ENCODE results near the gene PRKAR2A. TPM values are rescaled to one million over a fixed set of nuclear protein-coding genes. Genes with fewer than 3 reads are reported as not detected.

The PRKAR2A gene
- total and polyA plus RNA-seq, 2 donors (not counting 1 experiment from before 2014, with no cell fraction given) = 17.8 to 19.1 TPM

DNA sequence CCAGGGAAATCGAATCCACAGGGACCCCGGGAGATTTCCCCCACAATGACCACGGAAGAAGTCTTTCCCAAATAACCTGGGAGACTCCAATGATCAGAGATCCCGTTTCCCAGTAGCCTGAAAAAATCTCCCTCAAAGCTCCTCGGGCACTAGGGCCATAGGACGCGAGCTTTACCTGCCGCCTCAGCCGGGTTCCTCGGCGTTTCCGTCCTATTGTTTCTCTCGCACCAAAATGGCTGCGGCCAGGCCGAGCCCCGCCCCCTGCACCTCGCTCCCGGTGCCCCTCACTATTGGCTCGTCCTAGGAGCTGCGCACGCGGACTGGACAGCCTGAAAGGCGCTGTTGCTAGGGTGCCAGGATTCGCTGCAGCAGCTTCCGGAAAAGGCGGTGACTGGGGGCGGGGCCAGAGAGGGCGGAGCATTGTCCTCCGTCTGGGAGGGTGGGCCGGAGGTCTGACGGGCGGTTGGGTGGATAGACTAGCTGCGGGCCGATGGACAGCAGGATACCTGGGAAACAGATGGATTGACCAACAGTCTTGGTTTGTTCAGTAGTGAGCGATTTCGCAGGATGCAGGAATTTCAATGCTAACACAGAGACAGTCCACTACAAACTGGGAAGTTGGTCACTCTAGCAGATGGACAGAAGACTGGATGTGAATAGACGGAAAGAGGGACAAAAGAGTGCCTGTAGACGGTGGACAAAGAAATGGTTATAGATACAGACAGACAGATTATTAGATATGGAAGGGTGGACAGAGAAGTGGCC lies 130.5 kb downstream of the PRKAR2A start, which contains the start of gene IP6K2:
Gene IP6K2, minus strand, starts transcription at position 240 of the 765 bp plus-strand sequence. CDS start 21,930 bp downstream, outside the sequence.
- Histone ChIP-seq H3K4me2 (ENCODE audit: extremely low read depth, insufficient read depth, low read length) (peak within 1 kb of the TSS; percentile 72), H3K9me3 (ENCODE audit: control insufficient read depth, insufficient read depth, low read depth, low read length) (no peaks in the 10 kb centered on the region), H3K4me3 (replicated peaks in 1 of 4; ENCODE audit: control extremely low read depth in 1 of 4, insufficient read depth in 1 of 4, low read depth in 3 of 4, low read length in 4 of 4) (peak within 1 kb of the TSS; percentile 66 to 100 (median 80)), H4K20me1 (ENCODE audit: control insufficient read depth, extremely low read depth, insufficient read depth, low read length) (no peaks in the 10 kb centered on the region), H3K79me2 (ENCODE audit: control insufficient read depth, insufficient read depth, low read length) (peaks cover 47% of the 10 kb centered on the region), H3K36me3 (ENCODE audit: control insufficient read depth, insufficient read depth, low read length) (no peaks in the 10 kb centered on the region), H3K27ac (ENCODE audit: insufficient read depth, low read length) (peak within 1 kb of the TSS; percentile 91), H3K27me3 (ENCODE audit: control insufficient read depth, insufficient read depth, low read length) (no peaks in the 10 kb centered on the region), H3K9ac (ENCODE audit: insufficient read depth, low read length) (peak within 1 kb of the TSS; percentile 92), H2AFZ (ENCODE audit: low read length) (peak within 1 kb of the TSS; percentile 95), H3K4me1 (ENCODE audit: control insufficient read depth, extremely low read depth, insufficient read depth, low read length) (peaks cover 3% of the 10 kb centered on the region)
- TF ChIP-seq, protein P1, sequence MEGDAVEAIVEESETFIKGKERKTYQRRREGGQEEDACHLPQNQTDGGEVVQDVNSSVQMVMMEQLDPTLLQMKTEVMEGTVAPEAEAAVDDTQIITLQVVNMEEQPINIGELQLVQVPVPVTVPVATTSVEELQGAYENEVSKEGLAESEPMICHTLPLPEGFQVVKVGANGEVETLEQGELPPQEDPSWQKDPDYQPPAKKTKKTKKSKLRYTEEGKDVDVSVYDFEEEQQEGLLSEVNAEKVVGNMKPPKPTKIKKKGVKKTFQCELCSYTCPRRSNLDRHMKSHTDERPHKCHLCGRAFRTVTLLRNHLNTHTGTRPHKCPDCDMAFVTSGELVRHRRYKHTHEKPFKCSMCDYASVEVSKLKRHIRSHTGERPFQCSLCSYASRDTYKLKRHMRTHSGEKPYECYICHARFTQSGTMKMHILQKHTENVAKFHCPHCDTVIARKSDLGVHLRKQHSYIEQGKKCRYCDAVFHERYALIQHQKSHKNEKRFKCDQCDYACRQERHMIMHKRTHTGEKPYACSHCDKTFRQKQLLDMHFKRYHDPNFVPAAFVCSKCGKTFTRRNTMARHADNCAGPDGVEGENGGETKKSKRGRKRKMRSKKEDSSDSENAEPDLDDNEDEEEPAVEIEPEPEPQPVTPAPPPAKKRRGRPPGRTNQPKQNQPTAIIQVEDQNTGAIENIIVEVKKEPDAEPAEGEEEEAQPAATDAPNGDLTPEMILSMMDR (conservative IDR thresholded peaks at IDR 0.05 in 1 of 2, IDR thresholded peaks at IDR 0.05 in 1 of 2; ENCODE audit: low read depth in 1 of 2, low read length in 2 of 2) = no peak
- TF ChIP-seq EZH2 (IDR thresholded peaks at IDR 0.05; ENCODE audit: low read length, missing control alignments) = no peak
- peak; percentile 96 to 97 for DNase-seq (ENCODE audit: low read depth in 2 of 2)

DNA sequence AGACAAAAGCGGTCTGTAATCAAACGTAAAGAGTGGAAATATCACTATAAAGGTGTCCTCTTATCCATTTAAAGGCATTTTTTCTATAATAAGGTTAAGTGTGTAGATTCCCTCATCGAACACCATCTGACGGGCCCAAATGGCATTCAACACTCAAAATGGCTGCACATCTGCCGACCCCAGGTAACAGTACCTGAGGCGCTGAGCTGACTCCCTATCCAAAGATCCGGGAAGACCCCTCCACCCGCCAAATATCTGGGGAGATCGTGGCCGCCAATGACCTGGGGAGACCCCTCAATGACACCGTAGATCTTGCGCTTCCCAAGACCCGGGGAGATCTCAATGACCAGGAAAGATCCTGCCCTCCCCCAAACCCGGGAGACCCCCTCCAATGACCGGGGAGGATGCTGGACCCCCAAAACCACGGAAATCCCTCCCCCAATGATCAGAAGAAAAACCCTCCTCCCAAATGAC lies 131.1 kb downstream of the PRKAR2A start:
- H3K4me1 ChIP-seq (ENCODE audit: control insufficient read depth, extremely low read depth, insufficient read depth, low read length) = peaks cover 3% of the 10 kb centered on the region
- peak overlapping the region; percentile 91 for H3K27ac ChIP-seq (ENCODE audit: insufficient read depth, low read length)
- H3K27me3 ChIP-seq (ENCODE audit: control insufficient read depth, insufficient read depth, low read length) = no peaks in the 10 kb centered on the region
- H3K79me2 ChIP-seq (ENCODE audit: control insufficient read depth, insufficient read depth, low read length) = peaks cover 52% of the 10 kb centered on the region
- TF ChIP-seq EZH2 (IDR thresholded peaks at IDR 0.05; ENCODE audit: low read length, missing control alignments) = no peak
- TF ChIP-seq, protein P1 (conservative IDR thresholded peaks at IDR 0.05 in 1 of 2, IDR thresholded peaks at IDR 0.05 in 1 of 2; ENCODE audit: low read depth in 1 of 2, low read length in 2 of 2) = no peak
- peak overlapping the region; percentile 66 to 100 (median 80) for H3K4me3 ChIP-seq (replicated peaks in 1 of 4; ENCODE audit: control extremely low read depth in 1 of 4, insufficient read depth in 1 of 4, low read depth in 3 of 4, low read length in 4 of 4)
- H3K9me3 ChIP-seq (ENCODE audit: control insufficient read depth, insufficient read depth, low read depth, low read length) = no peaks in the 10 kb centered on the region
- no peaks in the 10 kb centered on the region for H4K20me1 ChIP-seq (ENCODE audit: control insufficient read depth, extremely low read depth, insufficient read depth, low read length)
- peak in 1 of 2 donors; percentile 4 for DNase-seq (ENCODE audit: low read depth in 2 of 2)
- H3K4me2 ChIP-seq (ENCODE audit: extremely low read depth, insufficient read depth, low read length) = peak overlapping the region; percentile 72
- H3K9ac ChIP-seq (ENCODE audit: insufficient read depth, low read length) = peak overlapping the region; percentile 92
- H3K36me3 ChIP-seq (ENCODE audit: control insufficient read depth, insufficient read depth, low read length) = no peaks in the 10 kb centered on the region
- no peak overlapping the region for H2AFZ ChIP-seq (ENCODE audit: low read length)

DNA sequence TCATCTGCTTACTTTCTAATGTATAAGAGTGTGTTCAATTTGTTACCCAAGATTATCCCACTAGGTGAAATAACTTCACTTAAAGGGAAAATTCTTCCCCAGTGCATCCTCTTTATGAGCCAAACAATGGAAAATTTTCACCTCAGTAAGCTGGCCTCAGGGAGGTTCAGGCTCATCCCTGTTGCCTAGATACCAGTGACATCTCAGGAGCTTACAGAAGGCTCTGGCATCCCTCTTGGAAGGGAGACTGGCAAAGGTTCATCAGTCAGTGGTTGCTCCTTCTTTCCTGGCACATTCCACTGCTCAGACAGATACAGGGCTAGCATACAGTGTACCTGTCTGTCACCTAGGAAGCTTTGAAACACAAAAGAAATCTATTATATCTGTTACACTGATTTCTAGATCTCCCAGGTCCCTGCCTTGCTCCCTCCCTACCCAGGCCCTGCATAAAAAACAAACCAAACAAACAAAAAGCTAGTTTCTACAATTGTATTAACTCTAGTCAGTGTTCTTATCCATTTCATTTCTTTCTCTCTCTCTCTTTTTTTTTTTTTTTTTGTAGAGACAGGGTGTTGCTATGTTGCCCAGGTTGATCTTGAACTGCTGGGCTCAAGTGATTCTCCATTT lies 132.4 kb downstream of the PRKAR2A start:
- no peak overlapping the region for H3K27ac ChIP-seq (ENCODE audit: insufficient read depth, low read length)
- TF ChIP-seq, protein P1 (conservative IDR thresholded peaks at IDR 0.05 in 1 of 2, IDR thresholded peaks at IDR 0.05 in 1 of 2; ENCODE audit: low read depth in 1 of 2, low read length in 2 of 2) = no peak
- no peak for TF ChIP-seq EZH2 (IDR thresholded peaks at IDR 0.05; ENCODE audit: low read length, missing control alignments)

More for the DNA sequence above, 132.4 kb downstream of the PRKAR2A start:
- Histone ChIP-seq H3K36me3 (ENCODE audit: control insufficient read depth, insufficient read depth, low read length) (peaks cover 1% of the 10 kb centered on the region), H3K4me1 (ENCODE audit: control insufficient read depth, extremely low read depth, insufficient read depth, low read length) (no peaks in the 10 kb centered on the region), H3K4me3 (replicated peaks in 1 of 4; ENCODE audit: control extremely low read depth in 1 of 4, insufficient read depth in 1 of 4, low read depth in 3 of 4, low read length in 4 of 4) (peak overlapping the region; percentile 66 to 100 (median 80)), H3K9ac (ENCODE audit: insufficient read depth, low read length) (no peak overlapping the region), H3K79me2 (ENCODE audit: control insufficient read depth, insufficient read depth, low read length) (peaks cover 64% of the 10 kb centered on the region), H3K27me3 (ENCODE audit: control insufficient read depth, insufficient read depth, low read length) (no peaks in the 10 kb centered on the region), H3K4me2 (ENCODE audit: extremely low read depth, insufficient read depth, low read length) (peak overlapping the region; percentile 72), H3K9me3 (ENCODE audit: control insufficient read depth, insufficient read depth, low read depth, low read length) (no peaks in the 10 kb centered on the region), H4K20me1 (ENCODE audit: control insufficient read depth, extremely low read depth, insufficient read depth, low read length) (no peaks in the 10 kb centered on the region), H2AFZ (ENCODE audit: low read length) (no peak overlapping the region)
- DNase-seq (ENCODE audit: low read depth in 2 of 2) = peak in 1 of 2 donors; percentile 69
